Spinal cord (tissue), 10 donors: ENCODE data around the gene UGT1A8. TPM values are rescaled to one million over a fixed set of nuclear protein-coding genes. Genes with fewer than 3 reads are reported as not detected.
"Not testable (repeated sequence)": the region's sequence is repeated elsewhere in the genome, so short reads cannot be mapped to it uniquely, and the experiment has no call there.

ENCODE experiments used
- DNase-seq, 6 donors: peaks; one replicate each; pipeline versions ENCODE4 v3.0.0 to v3.0.0-alpha.2; 2013 to 2015; ENCODE audit warnings: low spot score in 6 of 6, low read depth in 4 of 6
- H3K27ac ChIP-seq: one replicate; pipeline ENCODE4 v1.5.1; 2013; ENCODE audit warnings: low read depth, low read length, control low read depth
- H3K27me3 ChIP-seq: one replicate; pipeline ENCODE4 v1.6.1; 2013; ENCODE audit warnings: low read length; ENCODE audit not compliant: control insufficient read depth, insufficient read depth
- H3K36me3 ChIP-seq: one replicate; pipeline ENCODE4 v1.6.1; 2013; ENCODE audit warnings: low read length; ENCODE audit not compliant: control insufficient read depth, insufficient read depth
- H3K4me1 ChIP-seq: one replicate; pipeline ENCODE4 v1.6.1; 2013; ENCODE audit warnings: low read length; ENCODE audit not compliant: control insufficient read depth, insufficient read depth
- H3K4me3 ChIP-seq: one replicate; pipeline ENCODE4 v1.5.1; 2013; ENCODE audit warnings: low read depth, low read length, control low read depth
- H3K9me3 ChIP-seq: one replicate; pipeline ENCODE4 v1.6.1; 2013; ENCODE audit warnings: low read length; ENCODE audit not compliant: control insufficient read depth, insufficient read depth
- WGBS: methylation state at CpG from one replicate; pipeline ENCODE4 v1.1.5; 2013; ENCODE audit warnings: missing lambda C conversion rate; ENCODE audit not compliant: insufficient coverage; 5-methylcytosine and 5-hydroxymethylcytosine counted together
- polyA plus RNA-seq, 2 donors: library from polyadenylated mRNA; unstranded; fragments of 120-200 nt; gene quantifications; one replicate each; pipeline ENCODE4 v1.2.1, GENCODE V29; 2013; ENCODE audit not compliant: insufficient read length in 2 of 2
- total RNA-seq, 2 donors: library from RNA; depleted of rRNA in 1 of 2; stranded (reverse); fragments of 120-200 nt in 1 of 2; fragments of >200 nt in 1 of 2; gene quantifications; one replicate each; pipeline versions ENCODE4 v1.2.3 to v1.2.4, GENCODE V29; 2013 to 2014
- donor health status: healthy.

The UGT1A8 gene
- total and polyA plus RNA-seq, 4 donors, result not detected

DNA sequence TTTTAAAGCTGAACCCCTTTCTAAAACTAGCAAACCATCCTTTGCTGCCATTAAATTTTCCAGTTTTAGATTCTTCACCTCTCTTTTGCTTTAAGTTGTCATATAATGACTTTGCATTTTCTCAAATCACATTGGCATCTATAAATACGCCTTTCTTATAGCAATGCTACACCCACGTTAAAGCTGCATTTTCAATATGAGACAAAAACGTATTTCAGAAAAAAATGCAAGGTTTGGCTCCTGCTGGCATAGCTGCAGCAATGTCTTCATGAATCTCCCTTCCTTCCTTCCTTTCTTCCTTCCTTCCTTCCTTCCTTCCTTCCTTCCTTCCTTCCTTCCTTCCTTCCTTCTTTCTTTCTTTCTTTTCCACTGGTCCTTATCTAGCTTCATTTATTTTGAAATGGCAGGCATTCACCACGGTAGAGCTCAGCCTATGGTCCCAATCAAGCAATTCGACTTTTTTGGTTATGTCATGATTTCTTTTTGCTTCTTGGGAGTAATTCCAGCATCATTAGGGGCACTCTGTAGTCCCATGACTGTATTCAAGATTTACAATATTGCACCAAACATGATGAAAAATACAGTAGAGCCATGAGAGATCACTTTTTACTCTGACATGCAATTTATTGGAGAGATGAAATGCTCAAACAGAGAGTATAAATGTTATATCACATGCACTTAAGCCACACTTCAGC, 10.0 kb downstream of the UGT1A8 start:
- no peak for DNase-seq
- Histone ChIP-seq H3K4me1 (no peaks in the 10 kb centered on the region), H3K4me3 (no peak overlapping the region), H3K9me3 (peaks cover 3% of the 10 kb centered on the region), H3K27me3 (no peaks in the 10 kb centered on the region), H3K36me3 (no peaks in the 10 kb centered on the region), H3K27ac (no peak overlapping the region)
- 83% methylated on average over 5 of the region's 5 CpGs for WGBS

DNA sequence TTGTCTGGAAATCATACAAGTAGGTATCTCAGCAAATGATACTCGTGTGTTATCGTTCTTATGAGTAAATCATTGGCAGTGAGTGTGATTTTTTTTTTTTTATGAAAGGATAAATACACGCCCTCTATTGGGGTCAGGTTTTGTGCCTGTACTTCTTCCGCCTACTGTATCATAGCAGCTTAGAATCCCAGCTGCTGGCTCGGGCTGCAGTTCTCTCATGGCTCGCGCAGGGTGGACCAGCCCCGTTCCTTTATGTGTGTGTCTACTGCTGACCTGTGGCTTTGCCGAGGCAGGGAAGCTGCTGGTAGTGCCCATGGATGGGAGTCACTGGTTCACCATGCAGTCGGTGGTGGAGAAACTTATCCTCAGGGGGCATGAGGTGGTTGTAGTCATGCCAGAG, 18.9 kb downstream of the UGT1A8 start, which contains the start of gene UGT1A10:
Gene UGT1A10 (plus strand): TSS at position 143 of the 400 bp plus-strand sequence. CDS start 75 bp downstream, at position 218.
- H3K36me3 ChIP-seq, H3K4me3 ChIP-seq, DNase-seq, H3K9me3 ChIP-seq, H3K27me3 ChIP-seq, H3K4me1 ChIP-seq, H3K27ac ChIP-seq: not testable (repeated sequence)
- 94% methylated on average over 8 of the region's 10 CpGs for WGBS

DNA sequence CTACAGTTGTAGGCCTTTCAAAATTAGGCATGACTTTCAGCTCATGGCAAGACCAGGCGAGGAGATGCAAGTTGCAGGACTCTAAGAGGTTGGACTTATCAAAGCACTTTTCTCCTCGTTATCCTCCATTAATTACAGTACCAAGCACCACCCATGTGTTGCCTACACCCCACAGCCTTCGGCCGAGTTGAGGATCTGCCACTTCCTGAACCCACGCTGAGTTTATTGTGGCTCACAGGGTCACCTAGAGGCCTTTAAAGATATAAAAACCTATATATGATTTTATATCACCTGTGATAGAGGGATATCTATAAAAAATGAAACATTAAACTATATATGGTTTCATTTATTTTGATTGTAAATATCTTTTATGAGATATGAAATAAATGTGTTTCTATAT, 21.4 kb downstream of the UGT1A8 start:
- H3K4me1 ChIP-seq, result no peaks in the 10 kb centered on the region
- H3K4me3 ChIP-seq, result no peak overlapping the region
- H3K27me3 ChIP-seq, result no peaks in the 10 kb centered on the region
- no peak for DNase-seq
- H3K9me3 ChIP-seq, result peaks cover 1% of the 10 kb centered on the region
- WGBS, result 90% methylated on average over 2 of the region's 5 CpGs
- no peaks in the 10 kb centered on the region for H3K36me3 ChIP-seq
- H3K27ac ChIP-seq, result no peak overlapping the region

DNA sequence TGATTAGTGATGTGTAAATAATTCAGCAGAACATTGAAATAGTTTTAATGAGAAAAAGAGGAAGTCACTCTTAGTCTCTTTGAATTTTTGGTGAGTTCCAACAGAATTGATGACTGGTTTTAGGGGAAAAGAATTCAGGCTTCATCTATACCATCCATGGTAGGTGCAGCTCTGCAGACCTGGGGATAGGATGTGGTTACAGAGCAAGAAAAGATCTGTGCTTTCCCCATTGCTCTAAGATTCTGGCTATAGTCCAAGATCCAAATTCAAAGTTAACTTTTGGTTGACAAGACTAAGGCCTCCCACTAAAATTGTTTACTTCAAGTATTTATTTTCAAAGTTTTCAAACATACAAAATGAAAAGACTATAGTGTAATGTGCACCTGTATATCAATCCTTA, 22.4 kb downstream of the UGT1A8 start:
- H3K36me3 ChIP-seq, result no peaks in the 10 kb centered on the region
- DNase-seq, result no peak
- no peaks in the 10 kb centered on the region for H3K27me3 ChIP-seq
- peaks cover 1% of the 10 kb centered on the region for H3K9me3 ChIP-seq
- H3K4me1 ChIP-seq, result no peaks in the 10 kb centered on the region
- H3K27ac ChIP-seq, result no peak overlapping the region
- no peak overlapping the region for H3K4me3 ChIP-seq

DNA sequence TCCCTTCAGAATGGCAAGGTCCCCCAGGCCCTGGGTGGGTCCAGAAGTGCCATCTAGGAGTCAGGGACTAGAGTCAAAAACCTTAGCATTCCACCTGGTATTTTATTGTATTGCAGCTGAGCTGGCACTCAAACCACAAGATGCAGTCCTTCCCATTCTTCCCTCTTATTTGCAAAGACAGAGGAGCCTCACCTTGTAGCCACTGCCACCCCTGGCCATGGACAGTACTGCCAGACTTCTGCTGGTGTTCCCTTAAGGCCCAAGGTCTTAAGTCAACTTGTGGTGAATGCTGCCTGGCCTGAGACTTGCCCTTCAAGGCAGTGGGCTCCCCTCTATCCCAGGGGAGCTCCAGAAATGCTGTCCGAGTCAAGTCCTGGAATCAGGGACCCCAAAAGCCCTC, 25.7 kb downstream of the UGT1A8 start:
- Histone ChIP-seq H3K27me3 (no peaks in the 10 kb centered on the region), H3K27ac (no peak overlapping the region), H3K4me1 (no peaks in the 10 kb centered on the region), H3K9me3 (peaks cover 9% of the 10 kb centered on the region), H3K4me3 (no peak overlapping the region), H3K36me3 (no peaks in the 10 kb centered on the region)
- DNase-seq, result no peak
- WGBS, result 91% methylated on average over 1 of the region's 1 CpG

DNA sequence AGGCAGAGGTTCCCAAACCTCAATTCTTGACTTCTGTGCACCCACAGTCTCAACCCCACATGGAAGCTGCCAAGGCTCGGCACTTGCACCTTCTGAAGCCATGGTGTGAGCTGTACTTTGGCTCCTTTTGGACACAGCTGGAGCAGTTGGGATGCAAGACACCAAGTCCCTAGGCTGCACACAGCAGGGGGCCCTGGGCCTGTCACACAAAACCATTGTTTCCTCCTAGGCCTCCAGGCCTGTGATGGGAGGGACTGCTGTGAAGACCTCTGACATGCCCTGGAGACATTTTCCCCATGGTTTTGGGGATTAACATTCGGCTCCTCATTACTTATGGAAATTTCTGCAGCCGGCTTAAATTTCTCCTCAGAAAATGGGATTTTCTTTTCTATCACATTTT, 28.6 kb downstream of the UGT1A8 start:
- not testable (repeated sequence) for H3K36me3 ChIP-seq, H3K4me3 ChIP-seq, H3K27ac ChIP-seq, DNase-seq, H3K4me1 ChIP-seq, H3K9me3 ChIP-seq, H3K27me3 ChIP-seq
- WGBS, result 91% methylated on average over 3 of the region's 3 CpGs

DNA sequence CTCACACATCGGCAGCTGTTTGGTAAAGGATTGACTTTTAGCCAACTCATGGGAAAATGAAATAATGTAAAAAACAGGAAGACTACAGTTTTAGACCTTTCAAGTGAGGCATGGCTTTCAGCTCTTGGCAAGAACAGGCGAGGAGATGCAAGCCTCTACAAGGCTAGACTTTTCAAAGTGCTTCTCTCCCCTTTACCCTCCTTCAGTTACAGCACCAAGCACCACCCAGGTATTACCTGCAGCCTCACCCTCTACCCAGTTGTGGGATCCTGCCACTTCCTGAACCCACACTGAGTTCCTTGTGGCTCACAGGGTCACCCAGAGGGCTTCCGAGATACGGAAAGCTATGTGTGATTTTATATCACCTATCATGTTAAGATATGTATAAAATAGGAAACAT, 33.5 kb downstream of the UGT1A8 start:
- H3K9me3 ChIP-seq, result peaks cover 5% of the 10 kb centered on the region

DNA sequence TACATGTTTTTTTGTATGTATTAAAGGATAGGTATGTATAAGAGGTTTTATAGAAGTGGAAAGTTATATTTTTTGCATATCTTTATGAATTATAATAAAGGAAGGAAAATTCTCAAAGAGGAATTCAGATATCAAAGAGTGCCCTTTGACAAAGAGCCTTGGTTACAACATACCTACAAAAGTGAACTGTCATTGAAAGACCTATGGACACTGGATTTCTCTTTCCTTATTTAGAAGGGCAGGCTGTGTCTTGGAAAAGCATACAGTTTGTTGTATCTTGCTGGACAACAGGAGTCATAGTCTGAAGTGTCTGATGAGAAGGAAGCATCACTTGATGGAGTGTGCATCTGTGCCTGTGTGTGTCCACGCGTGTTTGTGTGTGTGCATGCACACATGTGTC, 34.0 kb downstream of the UGT1A8 start:
- Histone ChIP-seq H3K4me1 (no peaks in the 10 kb centered on the region), H3K27me3 (no peaks in the 10 kb centered on the region), H3K36me3 (no peaks in the 10 kb centered on the region), H3K27ac (no peak overlapping the region), H3K4me3 (no peak overlapping the region), H3K9me3 (peaks cover 2% of the 10 kb centered on the region)
- 92% methylated on average over 2 of the region's 2 CpGs for WGBS
- no peak for DNase-seq

More for the DNA sequence above, 33.5 kb downstream of the UGT1A8 start:
- H3K4me1 ChIP-seq, result no peaks in the 10 kb centered on the region
- H3K36me3 ChIP-seq, result no peaks in the 10 kb centered on the region
- 88% methylated on average over 2 of the region's 4 CpGs for WGBS
- DNase-seq, result no peak
- H3K27me3 ChIP-seq, result no peaks in the 10 kb centered on the region
- no peak overlapping the region for H3K27ac ChIP-seq
- no peak overlapping the region for H3K4me3 ChIP-seq

DNA sequence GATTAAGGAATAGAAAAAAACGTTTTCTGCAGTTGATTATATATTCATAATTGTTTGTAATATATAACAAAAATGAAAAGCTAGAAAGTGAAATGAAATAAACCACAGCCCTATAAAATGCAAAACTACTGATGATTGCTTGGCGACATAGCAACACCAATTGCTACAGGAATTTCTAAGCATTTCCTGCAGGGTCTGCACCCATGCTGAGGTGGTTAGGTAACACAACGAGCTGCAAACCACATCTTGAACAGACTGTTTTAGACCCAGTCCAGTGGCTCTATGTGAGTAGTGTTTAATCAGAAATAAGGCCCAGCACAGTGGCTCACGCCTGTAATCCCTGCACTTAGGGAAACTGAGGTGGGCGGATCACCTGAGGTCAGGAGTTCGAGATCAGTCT, 37.1 kb downstream of the UGT1A8 start:
- Histone ChIP-seq H3K27ac (no peak overlapping the region), H3K9me3 (no peaks in the 10 kb centered on the region), H3K4me1 (no peaks in the 10 kb centered on the region), H3K36me3 (no peaks in the 10 kb centered on the region), H3K4me3 (no peak overlapping the region), H3K27me3 (no peaks in the 10 kb centered on the region)
- WGBS, result 65% methylated on average over 5 of the region's 6 CpGs
- DNase-seq, result no peak

DNA sequence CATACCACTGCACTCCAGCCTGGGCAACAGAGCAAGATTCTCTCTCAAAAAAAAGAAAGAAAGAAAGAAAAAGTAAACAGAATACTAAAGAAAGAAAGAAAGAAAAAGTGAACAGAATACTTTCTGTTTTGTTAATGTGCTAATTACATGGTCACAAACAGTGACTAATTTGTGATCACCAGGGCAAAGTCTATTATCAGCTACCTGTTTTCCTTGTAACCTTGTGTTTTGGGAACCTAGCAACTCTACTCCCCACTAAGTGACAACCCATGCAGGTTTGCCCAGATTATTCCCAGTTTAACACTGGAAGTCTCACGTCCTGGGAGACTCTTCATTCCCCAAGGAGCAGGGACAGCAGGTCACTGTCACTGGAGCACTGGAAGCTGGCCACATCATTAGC, 37.6 kb downstream of the UGT1A8 start:
- Histone ChIP-seq H3K9me3 (no peaks in the 10 kb centered on the region), H3K36me3 (no peaks in the 10 kb centered on the region), H3K27ac (no peak overlapping the region), H3K27me3 (no peaks in the 10 kb centered on the region), H3K4me1 (no peaks in the 10 kb centered on the region), H3K4me3 (no peak overlapping the region)
- 43% methylated on average over 1 of the region's 1 CpG for whole genome bisulfite sequencing
- DNase-seq, result no peak
